ENCODE data around the gene GSK3A. TPM values are rescaled to one million over a fixed set of nuclear protein-coding genes. Genes with fewer than 3 reads are reported as not detected.

The GSK3A gene
- total and polyA plus RNA-seq, 9 of the 15 experiments (the other 6 are each of a cell fraction or from before 2014, with no cell fraction given) = 0.62 to 90.7 (median 33.3) TPM

- TF ChIP-seq MIER1 (IDR thresholded peaks at IDR 0.05; ENCODE audit: low read depth) (no peak), ZNF445 (CRISPR knock-in tag; IDR thresholded peaks at IDR 0.05; ENCODE audit: low read depth) (no peak), RBM17 (IDR thresholded peaks at IDR 0.05; ENCODE audit: borderline replicate concordance, low read depth, low read length) (no peak), TCF3 (CRISPR knock-in tag; IDR thresholded peaks at IDR 0.05) (no peak), CREB3 (tag; conservative IDR thresholded peaks at IDR 0.05; ENCODE audit: low read depth) (no peak), FUS (optimal IDR thresholded peaks at IDR 0.05; ENCODE audit: low read depth, low read length) (no peak), CLOCK (CRISPR knock-in tag; IDR thresholded peaks at IDR 0.05; ENCODE audit: borderline replicate concordance) (no peak), SAP30 (IDR thresholded peaks at IDR 0.05; ENCODE audit: borderline replicate concordance, insufficient read depth, low read depth, low read length, poor library complexity, severe bottlenecking) (no peak), THRAP3 (IDR thresholded peaks at IDR 0.05; ENCODE audit: borderline replicate concordance) (no peak), FOXK2 (conservative IDR thresholded peaks at IDR 0.05 in 1 of 2, IDR thresholded peaks at IDR 0.05 in 1 of 2; ENCODE audit: low read depth in 2 of 2) (peak; percentile 25 to 36; a peak in 2 of 4 replicates), C11orf30 (IDR thresholded peaks at IDR 0.05; ENCODE audit: low read depth) (no peak; the same call in 1 of the 2 replicates), KLF1 (tag; IDR thresholded peaks at IDR 0.05) (no peak), ZBTB9 (CRISPR knock-in tag; IDR thresholded peaks at IDR 0.05) (no peak), ZFP36 (IDR thresholded peaks at IDR 0.05; ENCODE audit: low read depth, low read length, partially characterized antibody) (no peak), ZNF57 (CRISPR knock-in tag; IDR thresholded peaks at IDR 0.05) (no peak), ZNF398 (CRISPR knock-in tag; IDR thresholded peaks at IDR 0.05) (no peak), NCOA4 (IDR thresholded peaks at IDR 0.05; ENCODE audit: partially characterized antibody) (no peak), HCFC1 (IDR thresholded peaks at IDR 0.05; ENCODE audit: low read depth, low read length) (peak; percentile 97), ETV1 (tag; conservative IDR thresholded peaks at IDR 0.05; ENCODE audit: low read depth) (no peak), SLC30A9 (CRISPR knock-in tag; IDR thresholded peaks at IDR 0.05) (no peak), EGR1 (conservative IDR thresholded peaks at IDR 0.05) (no peak)
Observed at GRCh38 chr19:42268704-42269477, 26.5 kb upstream of the GSK3A start, which contains the start of gene CIC (continued).
